OCI-M2 (cell line): ENCODE results near the gene CNN2.

Experiments used
- DNase-seq: peaks from one replicate; lab custom pipeline; 2025; ENCODE audit not compliant: unreplicated experiment; lab: John Stamatoyannopoulos, UW

CNN2 gene

GRCh38 chr19:995051-995827, 31.2 kb upstream of the CNN2 start:
- DNase-seq, result no peak

GRCh38 chr19:996051-996838, 30.2 kb upstream of the CNN2 start:
- DNase-seq, result no peak

- DNase-seq, result no peak
Measured at GRCh38 chr19:998064-998463, 28.3 kb upstream of the CNN2 start.

- no peak for DNase-seq
Measured at GRCh38 chr19:999379-999719, 27.1 kb upstream of the CNN2 start.

- no peak for DNase-seq
Measured at GRCh38 chr19:1000095-1000494, 26.3 kb upstream of the CNN2 start, which contains the start of gene GRIN3B. Gene GRIN3B, plus strand, starts transcription at chr19:1000419. Its CDS starts 19 bp downstream, at chr19:1000438.

- no peak for DNase-seq
Measured at GRCh38 chr19:1000591-1001537, 25.5 kb upstream of the CNN2 start.

GRCh38 chr19:1001538-1002166, 24.8 kb upstream of the CNN2 start:
- no peak for DNase-seq

GRCh38 chr19:1002600-1002999, 23.8 kb upstream of the CNN2 start:
- no peak for DNase-seq

GRCh38 chr19:1003283-1003682, 23.1 kb upstream of the CNN2 start:
- no peak for DNase-seq

- no peak for DNase-seq
Measured at GRCh38 chr19:1004204-1004802, 22.1 kb upstream of the CNN2 start.

GRCh38 chr19:1004803-1005664, 21.4 kb upstream of the CNN2 start:
- no peak for DNase-seq

GRCh38 chr19:1006711-1007398, 19.6 kb upstream of the CNN2 start:
- no peak for DNase-seq

GRCh38 chr19:1007399-1008251, 18.8 kb upstream of the CNN2 start:
- no peak for DNase-seq

- DNase-seq, result no peak
Measured at GRCh38 chr19:1008268-1009040, 18.0 kb upstream of the CNN2 start.

- DNase-seq, result no peak
Measured at GRCh38 chr19:1009041-1009980, 17.1 kb upstream of the CNN2 start.

- no peak for DNase-seq
Measured at GRCh38 chr19:1009981-1010538, 16.3 kb upstream of the CNN2 start.
